ENCODE measurements around the gene LCN12.
A peak's percentile ranks its signal among the peaks of the same experiment; 100 is the strongest.

Gene LCN12

GRCh38 chr9:136963341-136963740 is 11.3 kb downstream of the LCN12 start:
- H2BK12ac ChIP-seq (ENCODE audit: low read length in 2 of 2) = no peak overlapping the region

GRCh38 chr9:136963751-136964150 is 11.7 kb downstream of the LCN12 start:
- Histone ChIP-seq H2AK5ac (ENCODE audit: low read length, severe bottlenecking) (no peak overlapping the region), H2BK5ac (ENCODE audit: low read depth, low read length, poor library complexity, severe bottlenecking) (no peak overlapping the region), H2BK120ac (ENCODE audit: low read depth, low read length) (no peak overlapping the region), H3K4me2 (ENCODE audit: low read length, poor library complexity, severe bottlenecking) (no peak overlapping the region), H3K14ac (ENCODE audit: low read length in 2 of 2) (no peak overlapping the region), H3K9me3 (ENCODE audit: control insufficient read depth, low read length) (no peaks in the 10 kb centered on the region), H3K36me3 (ENCODE audit: control insufficient read depth in 1 of 2, insufficient read depth in 2 of 2, low read depth in 1 of 2, low read length in 2 of 2) (no peaks in the 10 kb centered on the region), H3K4me1 (ENCODE audit: control insufficient read depth, insufficient read depth, low read depth, low read length) (peaks cover 20% of the 10 kb centered on the region), H4K91ac (ENCODE audit: low read length) (no peak overlapping the region), H3K79me1 (replicated peaks; ENCODE audit: low read length, poor library complexity, severe bottlenecking) (no peaks in the 10 kb centered on the region), H2AFZ (ENCODE audit: low read depth, low read length) (no peak overlapping the region), H3K27me3 (ENCODE audit: control insufficient read depth in 1 of 2, insufficient read depth in 1 of 2, low read length in 2 of 2) (peaks cover 0 to 22% of the 10 kb centered on the region in 2 experiments), H3K9ac (ENCODE audit: low read length) (no peak overlapping the region), H3K27ac (ENCODE audit: low read length, poor library complexity, severe bottlenecking) (no peak overlapping the region), H2BK15ac (ENCODE audit: low read depth, poor library complexity, severe bottlenecking) (no peak overlapping the region), H3K23ac (ENCODE audit: low read length in 2 of 2) (no peak overlapping the region), H3K18ac (ENCODE audit: low read depth in 1 of 2, low read length in 2 of 2) (no peak overlapping the region), H3K4me3 (ENCODE audit: insufficient read depth in 1 of 2, low read depth in 1 of 2, low read length in 2 of 2) (no peak overlapping the region), H2BK12ac (ENCODE audit: low read length in 2 of 2) (no peak overlapping the region), H4K8ac (ENCODE audit: low read length) (no peak overlapping the region), H3K4ac (ENCODE audit: low read depth in 1 of 2, low read length in 2 of 2) (no peak overlapping the region)
- WGBS = 75% methylated on average over 7 of the region's 12 CpGs
- no peak for DNase-seq

More at GRCh38 chr9:136963341-136963740, 11.3 kb downstream of the LCN12 start:
- Histone ChIP-seq H2BK5ac (ENCODE audit: low read depth, low read length, poor library complexity, severe bottlenecking) (no peak overlapping the region), H2BK15ac (ENCODE audit: low read depth, poor library complexity, severe bottlenecking) (no peak overlapping the region), H3K27me3 (ENCODE audit: control insufficient read depth in 1 of 2, insufficient read depth in 1 of 2, low read length in 2 of 2) (peaks cover 0 to 22% of the 10 kb centered on the region in 2 experiments), H3K36me3 (ENCODE audit: control insufficient read depth in 1 of 2, insufficient read depth in 2 of 2, low read depth in 1 of 2, low read length in 2 of 2) (no peaks in the 10 kb centered on the region), H3K23ac (ENCODE audit: low read length in 2 of 2) (no peak overlapping the region), H3K27ac (ENCODE audit: low read length, poor library complexity, severe bottlenecking) (no peak overlapping the region), H3K4me3 (ENCODE audit: insufficient read depth in 1 of 2, low read depth in 1 of 2, low read length in 2 of 2) (no peak overlapping the region), H3K4ac (ENCODE audit: low read depth in 1 of 2, low read length in 2 of 2) (no peak overlapping the region), H3K14ac (ENCODE audit: low read length in 2 of 2) (no peak overlapping the region), H2AK5ac (ENCODE audit: low read length, severe bottlenecking) (no peak overlapping the region), H4K91ac (ENCODE audit: low read length) (no peak overlapping the region), H3K9me3 (ENCODE audit: control insufficient read depth, low read length) (no peaks in the 10 kb centered on the region), H3K79me1 (replicated peaks; ENCODE audit: low read length, poor library complexity, severe bottlenecking) (no peaks in the 10 kb centered on the region), H3K18ac (ENCODE audit: low read depth in 1 of 2, low read length in 2 of 2) (no peak overlapping the region), H2BK120ac (ENCODE audit: low read depth, low read length) (no peak overlapping the region), H3K4me1 (ENCODE audit: control insufficient read depth, insufficient read depth, low read depth, low read length) (peaks cover 20% of the 10 kb centered on the region), H2AFZ (ENCODE audit: low read depth, low read length) (no peak overlapping the region), H4K8ac (ENCODE audit: low read length) (no peak overlapping the region), H3K9ac (ENCODE audit: low read length) (no peak overlapping the region), H3K4me2 (ENCODE audit: low read length, poor library complexity, severe bottlenecking) (no peak overlapping the region)
- 89% methylated on average over 15 of the region's 15 CpGs for WGBS
- DNase-seq = no peak

GRCh38 chr9:136964171-136964689 is 12.2 kb downstream of the LCN12 start:
- Histone ChIP-seq H3K4me3 (ENCODE audit: insufficient read depth in 1 of 2, low read depth in 1 of 2, low read length in 2 of 2) (no peak overlapping the region), H3K18ac (ENCODE audit: low read depth in 1 of 2, low read length in 2 of 2) (no peak overlapping the region), H3K4me1 (ENCODE audit: control insufficient read depth, insufficient read depth, low read depth, low read length) (peaks cover 19% of the 10 kb centered on the region), H2BK5ac (ENCODE audit: low read depth, low read length, poor library complexity, severe bottlenecking) (no peak overlapping the region), H3K23ac (ENCODE audit: low read length in 2 of 2) (no peak overlapping the region), H3K27me3 (ENCODE audit: control insufficient read depth in 1 of 2, insufficient read depth in 1 of 2, low read length in 2 of 2) (peaks cover 0 to 22% of the 10 kb centered on the region in 2 experiments), H3K36me3 (ENCODE audit: control insufficient read depth in 1 of 2, insufficient read depth in 2 of 2, low read depth in 1 of 2, low read length in 2 of 2) (no peaks in the 10 kb centered on the region), H3K4me2 (ENCODE audit: low read length, poor library complexity, severe bottlenecking) (no peak overlapping the region), H2BK12ac (ENCODE audit: low read length in 2 of 2) (no peak overlapping the region), H3K9ac (ENCODE audit: low read length) (no peak overlapping the region), H3K4ac (ENCODE audit: low read depth in 1 of 2, low read length in 2 of 2) (no peak overlapping the region), H4K8ac (ENCODE audit: low read length) (no peak overlapping the region), H3K14ac (ENCODE audit: low read length in 2 of 2) (no peak overlapping the region), H3K9me3 (ENCODE audit: control insufficient read depth, low read length) (no peaks in the 10 kb centered on the region), H3K79me1 (replicated peaks; ENCODE audit: low read length, poor library complexity, severe bottlenecking) (no peaks in the 10 kb centered on the region), H3K27ac (ENCODE audit: low read length, poor library complexity, severe bottlenecking) (no peak overlapping the region), H2AK5ac (ENCODE audit: low read length, severe bottlenecking) (no peak overlapping the region), H2BK120ac (ENCODE audit: low read depth, low read length) (no peak overlapping the region), H4K91ac (ENCODE audit: low read length) (peak overlapping the region; percentile 20), H2AFZ (ENCODE audit: low read depth, low read length) (no peak overlapping the region), H2BK15ac (ENCODE audit: low read depth, poor library complexity, severe bottlenecking) (no peak overlapping the region)
- DNase-seq = no peak
- 78% methylated on average over 22 of the region's 22 CpGs for WGBS

GRCh38 chr9:136964833-136965422 is 12.9 kb downstream of the LCN12 start:
- H2BK120ac ChIP-seq (ENCODE audit: low read depth, low read length) = no peak overlapping the region
- DNase-seq = no peak
- no peaks in the 10 kb centered on the region for H3K79me1 ChIP-seq (replicated peaks; ENCODE audit: low read length, poor library complexity, severe bottlenecking)
- no peak overlapping the region for H2AK5ac ChIP-seq (ENCODE audit: low read length, severe bottlenecking)
- H2BK5ac ChIP-seq (ENCODE audit: low read depth, low read length, poor library complexity, severe bottlenecking) = no peak overlapping the region
- H3K27ac ChIP-seq (ENCODE audit: low read length, poor library complexity, severe bottlenecking) = no peak overlapping the region
- H3K4me1 ChIP-seq (ENCODE audit: control insufficient read depth, insufficient read depth, low read depth, low read length) = peaks cover 18% of the 10 kb centered on the region
- H3K9ac ChIP-seq (ENCODE audit: low read length) = no peak overlapping the region
- no peak overlapping the region for H2AFZ ChIP-seq (ENCODE audit: low read depth, low read length)
- no peak overlapping the region for H3K4ac ChIP-seq (ENCODE audit: low read depth in 1 of 2, low read length in 2 of 2)
- H3K14ac ChIP-seq (ENCODE audit: low read length in 2 of 2) = peak overlapping the region in 1 of 2 experiments; percentile 22
- no peak overlapping the region for H3K23ac ChIP-seq (ENCODE audit: low read length in 2 of 2)
- no peak overlapping the region for H2BK15ac ChIP-seq (ENCODE audit: low read depth, poor library complexity, severe bottlenecking)
- H2BK12ac ChIP-seq (ENCODE audit: low read length in 2 of 2) = no peak overlapping the region
- H4K8ac ChIP-seq (ENCODE audit: low read length) = no peak overlapping the region
- H3K27me3 ChIP-seq (ENCODE audit: control insufficient read depth in 1 of 2, insufficient read depth in 1 of 2, low read length in 2 of 2) = peaks cover 0 to 22% of the 10 kb centered on the region in 2 experiments
- H3K18ac ChIP-seq (ENCODE audit: low read depth in 1 of 2, low read length in 2 of 2) = no peak overlapping the region
- H3K36me3 ChIP-seq (ENCODE audit: control insufficient read depth in 1 of 2, insufficient read depth in 2 of 2, low read depth in 1 of 2, low read length in 2 of 2) = no peaks in the 10 kb centered on the region
- no peak overlapping the region for H4K91ac ChIP-seq (ENCODE audit: low read length)
- H3K4me3 ChIP-seq (ENCODE audit: insufficient read depth in 1 of 2, low read depth in 1 of 2, low read length in 2 of 2) = no peak overlapping the region
- 93% methylated on average over 26 of the region's 26 CpGs for WGBS
- H3K4me2 ChIP-seq (ENCODE audit: low read length, poor library complexity, severe bottlenecking) = no peak overlapping the region
- H3K9me3 ChIP-seq (ENCODE audit: control insufficient read depth, low read length) = no peaks in the 10 kb centered on the region
